T-helper 2 cell (primary cell): Measurements from ENCODE around the gene EFCAB8.

Experiments used
- DNase-seq, 5 experiments: peaks; one replicate each; pipeline versions ENCODE4 v3.0.0 to v3.0.0-alpha.2; 2012 to 2022

The EFCAB8 gene

DNA sequence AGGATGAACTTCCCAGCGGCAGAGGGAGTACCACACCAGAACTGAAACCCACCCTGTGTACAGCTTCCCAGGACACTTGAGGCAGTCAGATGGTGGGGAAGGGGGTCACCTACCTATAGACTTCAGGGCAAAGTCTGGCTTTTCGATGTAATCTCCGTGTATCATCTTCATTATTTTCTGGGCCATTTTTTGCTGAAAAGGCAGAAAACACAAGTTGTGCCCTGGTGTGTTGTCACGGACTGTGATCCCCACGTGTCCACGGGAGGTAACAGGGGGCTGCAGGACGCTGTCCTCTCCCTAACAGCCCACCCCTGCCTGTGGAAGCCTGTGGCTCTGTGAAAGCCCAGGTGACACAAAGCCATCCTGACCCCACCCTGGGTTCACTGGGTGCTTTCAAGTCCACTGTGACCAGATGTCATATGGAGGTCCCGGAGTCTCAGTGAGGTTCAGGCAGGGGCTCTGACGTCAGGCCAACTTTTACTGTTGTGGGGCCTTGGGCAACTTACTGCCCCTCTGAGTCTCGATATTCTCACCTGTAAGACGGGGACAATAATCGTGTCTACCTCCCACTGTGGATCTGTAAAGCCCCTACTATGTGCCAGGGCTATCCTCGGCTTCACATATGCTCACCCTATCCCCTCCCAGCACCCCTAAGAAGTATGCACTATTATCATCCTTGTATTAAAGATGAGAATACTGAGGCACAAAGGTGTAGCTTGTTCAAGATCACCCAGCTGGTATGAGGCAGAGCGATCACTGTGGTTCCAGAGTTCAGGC is 131.0 kb downstream of the EFCAB8 start:
- DNase-seq = no peak

DNA sequence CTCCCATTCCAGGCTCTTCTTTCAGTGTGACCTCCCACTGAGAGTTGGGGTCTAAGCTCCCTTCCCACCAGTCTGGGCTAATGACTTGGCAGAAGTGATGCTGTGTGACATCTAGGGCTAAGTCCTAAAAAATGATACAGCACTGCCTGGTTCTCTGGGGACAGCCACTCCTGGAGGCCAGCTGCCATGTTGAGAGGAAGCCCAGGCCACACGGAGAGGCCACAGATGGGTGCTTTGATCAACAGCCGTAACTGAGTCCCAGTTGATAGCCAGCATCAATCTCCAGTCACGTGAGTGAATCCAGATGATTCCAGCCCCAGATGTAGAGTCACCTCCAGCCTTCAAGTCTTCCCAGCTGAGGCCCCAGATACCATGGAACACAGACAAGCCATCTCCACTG is 131.7 kb downstream of the EFCAB8 start:
- no peak for DNase-seq

DNA sequence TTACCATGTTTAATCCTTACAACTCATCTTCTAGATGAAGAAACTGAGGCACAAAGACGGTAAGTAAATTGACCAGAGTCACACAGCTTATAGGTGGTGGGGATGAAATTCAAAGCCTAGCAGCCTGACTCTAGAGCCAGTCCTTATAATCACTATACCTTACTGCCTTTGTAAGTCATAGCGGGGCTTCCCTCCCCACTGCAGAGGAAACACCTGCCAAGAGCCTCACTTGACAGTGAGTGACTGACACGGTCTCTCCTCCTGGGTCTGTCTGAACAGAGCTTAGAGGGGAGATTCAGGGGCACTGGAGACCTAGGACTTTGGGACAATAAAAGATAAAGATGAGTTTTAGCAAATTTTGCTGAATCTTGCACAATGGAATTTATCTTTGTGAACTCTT is 132.7 kb downstream of the EFCAB8 start:
- DNase-seq = no peak

DNA sequence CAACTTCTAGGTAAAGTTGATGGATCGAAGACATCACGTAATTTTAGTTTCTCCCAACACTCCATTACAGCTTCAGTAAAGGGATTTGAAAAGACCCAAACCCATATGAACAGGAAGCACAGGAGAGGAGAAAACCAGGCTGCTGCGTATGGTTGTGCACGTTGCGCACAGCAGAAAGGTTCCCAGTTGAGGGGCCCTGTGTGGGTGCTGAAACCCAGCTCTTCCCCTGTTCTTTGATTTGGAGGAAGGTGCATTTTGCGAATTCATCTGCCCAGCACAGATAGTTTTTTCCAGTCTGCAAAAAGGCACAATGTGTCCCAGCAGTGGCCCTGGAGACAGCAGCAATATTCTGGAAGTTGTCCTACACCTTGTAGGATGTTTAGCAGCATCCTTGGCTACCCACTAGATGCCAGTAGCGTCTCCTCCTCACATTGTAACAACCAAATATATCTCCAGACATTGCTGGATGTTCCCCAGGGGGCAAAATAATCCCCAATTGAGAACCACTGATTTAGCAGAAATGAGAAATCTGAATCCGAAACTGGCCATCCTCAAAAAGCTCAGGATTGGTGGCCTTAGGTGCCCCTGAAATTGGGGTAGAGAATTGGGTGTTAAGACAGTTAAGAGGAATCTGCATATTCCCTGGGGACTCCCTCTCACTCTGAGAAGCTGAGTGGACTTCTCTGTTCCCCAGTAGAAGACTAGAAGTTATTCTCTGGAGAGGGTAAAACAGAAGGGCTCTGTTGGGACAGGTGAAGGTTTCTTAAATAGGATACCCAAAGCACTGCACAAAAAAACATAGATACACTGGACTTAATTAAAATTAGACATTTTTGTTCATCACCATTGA is 133.3 kb downstream of the EFCAB8 start:
- DNase-seq = no peak

DNA sequence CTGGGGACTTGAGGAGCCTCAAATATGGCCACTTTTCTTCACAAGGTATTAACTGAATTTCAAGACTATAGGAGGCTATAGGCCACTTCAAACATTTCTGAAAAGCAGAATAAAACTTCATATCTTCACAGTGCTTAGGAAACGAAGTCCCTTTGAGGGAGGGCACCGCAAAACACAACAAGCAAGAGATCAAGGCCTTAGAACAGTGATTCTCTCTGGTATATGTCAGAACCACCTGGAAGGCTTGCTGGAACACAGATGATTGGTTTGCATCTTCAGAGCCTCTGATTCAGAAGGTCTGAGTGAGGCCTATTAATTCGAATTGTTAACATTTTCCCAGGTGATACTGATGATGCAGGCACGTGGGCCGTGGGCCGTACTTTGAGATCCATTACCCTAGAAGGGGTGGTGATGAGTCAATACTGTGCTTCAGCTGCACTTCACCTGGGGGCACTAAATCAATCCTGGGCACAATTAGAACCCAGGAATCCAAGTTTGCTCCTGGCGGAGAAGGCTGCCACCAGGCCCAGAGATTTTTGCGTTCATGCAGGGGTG is 134.8 kb downstream of the EFCAB8 start:
- no peak for DNase-seq

DNA sequence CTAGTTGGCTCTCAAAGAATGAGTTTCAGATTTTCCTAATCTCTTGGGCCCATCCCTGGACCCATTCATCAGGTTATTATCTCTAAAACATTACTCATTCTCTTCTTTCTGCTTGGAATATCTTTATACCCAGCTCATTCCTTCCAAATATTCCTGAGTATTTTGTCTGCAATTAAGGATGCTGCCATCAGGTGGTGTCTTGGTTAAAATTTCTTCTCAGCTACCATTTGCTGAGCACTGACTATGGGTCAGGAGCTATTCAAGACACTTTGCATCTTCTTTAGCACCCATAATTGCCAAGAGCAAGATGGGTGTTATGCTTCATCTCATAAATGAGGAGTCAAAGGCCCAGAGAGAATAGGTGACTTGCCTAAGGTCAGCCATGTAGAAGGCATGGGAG is 137.1 kb downstream of the EFCAB8 start:
- DNase-seq = no peak

DNA sequence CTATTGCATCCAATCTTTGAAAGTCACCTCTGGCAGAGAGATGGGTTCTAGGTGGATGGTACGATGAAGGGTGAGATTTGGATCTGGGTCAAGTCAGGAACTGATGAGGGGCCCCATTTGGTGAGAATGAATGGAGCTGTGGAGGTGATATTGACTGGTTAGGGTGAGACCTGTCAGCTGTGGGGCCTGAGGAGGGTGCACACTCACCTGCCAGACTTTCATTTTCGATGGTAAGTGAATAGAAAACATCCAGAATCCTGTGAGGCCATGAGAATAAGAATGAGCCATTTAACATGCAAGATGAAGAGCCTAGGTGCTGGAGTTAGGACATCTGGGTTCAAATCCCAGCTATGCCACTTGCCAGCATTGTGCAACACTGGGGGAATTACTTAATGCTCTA is 138.7 kb downstream of the EFCAB8 start:
- DNase-seq = no peak

DNA sequence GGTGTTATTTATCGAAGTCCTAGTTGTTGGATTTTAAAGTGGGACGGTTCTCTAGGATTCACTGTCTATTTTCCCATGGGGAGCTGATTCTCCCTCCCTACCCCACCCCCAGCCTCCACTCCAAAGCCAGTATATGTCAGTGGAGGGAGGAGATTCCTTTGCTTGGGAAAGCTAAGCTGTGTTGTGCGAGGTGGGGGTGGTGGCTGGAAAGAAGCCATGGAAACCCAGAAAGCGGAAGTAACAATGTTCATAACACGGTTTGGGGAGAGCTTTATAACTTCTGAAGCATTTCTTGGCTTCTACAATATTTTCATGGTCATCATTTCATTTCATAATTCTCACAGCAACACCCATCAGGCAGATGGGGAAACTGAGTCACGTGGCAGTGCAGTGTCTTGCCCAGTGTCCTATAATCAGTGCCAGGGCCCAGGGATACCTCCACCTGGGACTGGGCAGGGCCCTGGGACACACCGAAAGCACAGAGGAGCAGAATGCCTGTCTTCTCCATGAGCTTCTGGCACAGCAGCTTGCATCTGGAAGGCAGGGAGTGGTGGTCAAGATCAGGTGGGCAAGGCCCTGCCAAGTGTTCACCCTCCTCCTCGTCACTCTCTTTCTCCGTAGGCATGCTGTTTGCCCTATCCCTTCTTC is 141.0 kb downstream of the EFCAB8 start:
- no peak for DNase-seq

DNA sequence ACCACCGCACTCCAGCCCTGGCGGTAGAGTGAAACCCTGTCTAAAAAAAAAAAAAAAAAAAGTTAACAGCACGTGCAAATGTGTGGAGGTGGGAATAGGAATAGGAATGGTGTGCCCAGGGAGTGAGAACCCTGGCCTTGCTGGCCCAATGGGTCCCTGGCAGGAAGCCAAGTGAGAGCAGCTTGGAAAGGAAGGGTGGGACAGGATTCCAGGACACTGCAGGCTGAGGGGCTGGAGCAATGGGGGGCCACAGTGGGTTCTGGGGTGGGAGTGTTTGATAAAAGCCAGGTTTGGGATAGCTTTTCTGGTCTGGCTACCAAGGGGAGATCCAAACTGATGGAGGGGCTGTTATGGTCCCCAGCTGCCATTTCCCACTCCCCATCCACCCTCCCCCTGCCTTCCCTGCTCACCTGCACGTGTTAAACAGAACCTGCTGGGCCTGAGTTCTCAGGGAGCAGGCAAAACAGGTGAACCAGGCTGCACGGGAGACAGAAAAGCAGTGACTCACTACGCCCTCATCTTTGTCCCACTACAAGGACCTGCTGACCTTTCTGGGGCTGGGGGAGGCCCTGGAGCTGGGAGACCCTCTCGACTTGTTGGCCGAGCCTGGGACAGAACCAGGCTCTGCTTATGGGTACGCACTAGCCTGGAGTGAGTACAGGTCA is 142.2 kb downstream of the EFCAB8 start:
- no peak for DNase-seq

DNA sequence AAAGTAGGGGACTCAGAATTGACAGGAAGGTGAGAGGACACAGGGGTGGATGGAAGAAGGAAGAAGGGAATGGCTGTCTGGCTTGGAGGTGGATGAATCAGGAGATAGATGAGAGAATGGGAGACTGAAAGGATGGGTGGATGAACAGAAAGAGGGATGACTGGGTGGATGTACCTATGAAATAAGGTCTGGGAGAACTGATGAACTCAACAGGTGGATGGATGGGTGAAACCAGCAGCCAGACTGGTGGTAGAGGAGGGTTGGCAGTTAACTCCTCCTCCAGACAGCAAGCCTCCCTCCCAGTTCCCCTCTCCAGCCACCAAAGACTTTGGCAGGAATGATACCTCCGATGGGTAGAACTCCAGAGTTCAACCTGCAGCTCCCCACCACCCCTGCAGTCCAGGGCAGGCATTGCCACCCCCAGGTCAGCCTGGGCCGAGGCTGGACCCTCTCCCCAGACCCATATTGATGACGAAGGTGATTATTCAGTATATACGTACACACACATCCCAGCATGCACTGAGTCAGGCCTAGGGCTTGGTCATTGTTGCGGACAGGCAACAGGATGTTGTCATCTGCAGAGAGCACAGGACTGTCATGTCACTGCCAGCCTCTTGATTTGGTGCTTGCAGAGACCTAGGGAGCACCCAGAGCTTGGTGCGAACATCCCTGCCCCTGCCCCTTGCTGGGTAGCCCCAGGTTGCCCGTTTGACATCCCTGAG is 143.5 kb downstream of the EFCAB8 start:
- DNase-seq = no peak

DNA sequence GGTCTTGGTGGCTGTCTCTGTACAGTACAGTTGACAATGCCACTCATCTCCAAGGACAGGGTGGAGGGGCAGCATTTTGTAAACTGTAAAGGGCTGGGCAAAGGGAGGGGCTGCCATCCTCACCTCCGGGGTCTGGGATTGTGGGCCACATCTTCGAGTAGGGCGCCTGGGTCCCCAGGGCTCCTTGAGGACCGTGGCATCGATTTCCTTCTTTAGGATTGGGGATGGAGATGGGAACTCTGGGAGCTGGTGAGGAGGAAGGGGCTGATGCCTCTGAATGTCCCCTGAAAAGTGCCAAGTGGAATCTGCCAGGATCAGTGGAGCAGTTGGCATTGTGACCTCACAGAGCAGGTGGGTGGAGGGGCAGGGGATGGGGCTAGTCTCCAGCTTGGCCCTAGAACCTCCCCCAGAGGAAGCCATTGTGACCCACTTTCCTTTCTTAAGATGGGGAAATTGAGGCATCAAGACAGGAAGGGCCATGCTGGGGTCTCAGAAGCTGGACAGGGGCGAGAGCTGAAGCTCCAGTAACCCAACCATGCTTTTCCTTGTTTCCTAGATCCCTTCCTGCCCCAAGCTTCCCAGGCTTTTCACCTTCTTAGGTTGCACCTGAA is 145.5 kb downstream of the EFCAB8 start, which contains the start of gene SUN5:
SUN5 (minus strand) TSS at position 293 of the 611 bp plus-strand sequence; CDS start at position 200, 93 bp downstream.
- DNase-seq = no peak

DNA sequence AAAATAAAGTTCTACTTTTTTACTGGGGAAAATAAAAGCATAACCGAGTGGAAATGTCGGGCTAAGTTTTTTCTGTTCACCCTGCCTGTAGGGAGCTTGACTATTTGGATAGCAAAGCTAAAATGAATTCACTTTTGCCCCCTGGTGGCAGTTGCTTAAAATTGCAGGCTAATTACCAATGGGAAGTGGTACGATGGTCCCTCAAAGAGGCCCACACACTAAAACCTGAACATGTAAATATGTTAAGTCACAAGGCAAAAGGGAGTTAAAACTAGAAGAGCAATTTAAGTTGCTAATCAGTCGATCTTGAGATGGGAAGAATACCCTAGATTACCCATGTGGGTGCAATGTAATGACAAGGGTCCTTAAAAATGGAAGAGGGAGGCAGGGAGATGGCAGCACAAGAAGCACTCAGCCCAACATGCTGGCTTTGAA is 146.4 kb downstream of the EFCAB8 start:
- DNase-seq = peak in 2 of 5 experiments; percentile 20 to 52

DNA sequence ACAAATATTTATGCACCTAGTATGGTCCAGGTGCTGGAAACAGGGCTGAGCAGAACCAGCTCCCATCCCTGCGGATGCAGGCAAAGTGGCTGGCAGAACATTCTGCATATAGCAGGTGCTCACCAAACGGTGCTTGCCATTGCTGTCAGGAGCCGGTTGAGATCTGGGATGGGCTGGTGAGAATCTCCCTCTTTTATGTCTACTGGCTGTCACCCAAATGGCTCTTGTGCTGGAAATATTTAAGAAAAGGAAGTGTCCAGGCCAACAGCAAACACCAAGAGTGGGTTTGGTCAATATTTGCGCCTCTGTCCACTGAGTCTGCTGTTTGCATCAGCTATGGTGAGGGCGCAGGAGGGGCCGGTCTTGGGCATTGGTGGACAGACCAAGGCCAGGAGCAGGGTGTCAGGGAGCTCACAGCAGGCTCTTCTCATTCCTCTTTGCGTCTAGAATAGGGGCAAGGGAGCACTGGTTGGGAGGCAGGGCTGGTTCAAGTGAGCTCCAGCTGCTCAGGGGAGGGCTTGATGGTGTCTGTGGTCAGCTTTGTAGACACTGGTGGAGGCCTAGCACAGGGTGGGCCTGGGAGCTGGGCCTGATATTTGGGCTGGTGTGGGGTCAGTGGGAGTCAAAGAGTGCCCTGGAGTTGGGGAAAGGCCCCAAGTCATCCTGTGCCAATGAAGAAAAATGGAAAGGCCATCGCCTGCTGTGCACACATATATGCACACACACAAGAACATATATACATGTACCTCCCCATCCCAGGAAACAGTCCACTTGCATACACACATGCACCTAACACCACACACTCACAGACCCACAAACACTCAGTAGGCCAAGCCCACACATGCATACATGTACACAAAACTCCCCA is 147.4 kb downstream of the EFCAB8 start:
- DNase-seq = no peak

DNA sequence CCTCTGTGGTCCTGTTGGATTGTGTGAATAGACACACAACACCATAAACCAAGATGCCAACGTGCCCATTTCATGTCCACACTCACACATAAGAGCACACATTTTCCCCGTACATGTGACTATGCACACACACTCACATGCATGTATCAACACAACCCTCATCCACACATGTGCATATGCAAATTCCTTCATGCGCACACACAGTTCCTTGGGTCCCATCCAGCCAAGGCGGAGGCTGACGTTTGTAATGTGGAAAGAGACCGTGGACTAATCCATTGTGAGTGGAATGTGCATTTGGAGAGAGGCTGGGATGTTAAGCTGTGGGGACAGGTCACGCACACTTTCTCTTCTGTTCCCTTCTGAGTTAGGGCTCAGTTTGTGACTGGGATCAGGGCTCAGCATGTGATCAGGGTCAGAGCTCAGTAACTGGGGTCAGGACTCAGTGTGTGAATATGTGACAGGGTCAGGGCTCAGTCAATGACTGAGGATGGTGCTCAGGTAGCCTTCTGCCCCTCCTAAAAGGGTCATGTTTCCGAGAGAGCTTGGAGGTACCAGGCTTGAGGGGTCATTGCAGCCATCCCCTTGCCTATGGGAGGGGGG is 148.2 kb downstream of the EFCAB8 start:
- DNase-seq = no peak

DNA sequence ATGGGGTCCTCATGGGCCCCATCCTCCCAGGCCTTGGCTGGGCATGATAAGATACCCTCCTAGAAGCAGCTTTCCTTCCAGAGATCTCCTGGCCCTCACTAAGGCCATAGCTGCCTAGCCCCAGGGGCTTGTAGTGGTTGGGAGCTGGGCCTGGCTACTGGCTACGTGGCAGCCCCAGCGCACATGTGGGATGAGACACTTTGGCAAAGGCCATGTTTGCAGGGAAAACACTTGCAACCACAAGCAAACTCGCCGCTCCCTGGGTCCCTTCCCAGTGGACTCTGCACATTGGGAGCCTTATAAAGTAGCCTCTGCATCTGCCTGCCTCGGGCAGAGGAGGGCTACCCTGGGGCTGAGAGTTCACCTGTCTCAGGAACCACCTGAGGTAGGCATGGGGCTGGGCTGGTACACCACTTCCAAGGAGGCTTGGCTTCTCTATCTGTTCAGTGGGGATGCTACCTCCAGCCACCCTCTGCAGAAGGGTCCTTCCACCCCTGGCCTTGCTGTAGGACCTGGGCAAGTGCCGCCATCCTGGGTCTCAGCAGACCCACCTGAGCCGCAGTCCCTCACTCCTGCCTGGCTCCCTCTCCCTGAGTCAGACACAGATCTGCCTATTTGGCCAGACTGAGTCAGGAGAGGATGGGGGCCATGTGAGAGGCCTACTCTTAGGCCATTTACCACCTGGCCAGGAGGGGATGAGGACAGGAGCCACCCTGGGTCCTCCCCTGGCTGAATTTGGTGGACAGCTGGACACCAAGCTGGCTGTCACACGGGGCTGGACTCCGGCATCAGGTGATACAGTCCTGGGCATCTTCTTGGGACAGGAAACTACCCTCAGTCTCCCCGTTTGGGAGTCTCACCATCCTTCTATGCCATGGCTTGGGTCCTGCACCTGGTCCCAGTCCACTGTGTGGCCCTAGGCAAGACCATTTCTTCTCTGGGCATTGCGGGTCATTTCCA is 148.9 kb downstream of the EFCAB8 start, which contains the start of gene BPIFB2:
BPIFB2 (plus strand) TSS at position 329 of the 960 bp plus-strand sequence. CDS start 871 bp downstream, outside the sequence.
- no peak for DNase-seq

DNA sequence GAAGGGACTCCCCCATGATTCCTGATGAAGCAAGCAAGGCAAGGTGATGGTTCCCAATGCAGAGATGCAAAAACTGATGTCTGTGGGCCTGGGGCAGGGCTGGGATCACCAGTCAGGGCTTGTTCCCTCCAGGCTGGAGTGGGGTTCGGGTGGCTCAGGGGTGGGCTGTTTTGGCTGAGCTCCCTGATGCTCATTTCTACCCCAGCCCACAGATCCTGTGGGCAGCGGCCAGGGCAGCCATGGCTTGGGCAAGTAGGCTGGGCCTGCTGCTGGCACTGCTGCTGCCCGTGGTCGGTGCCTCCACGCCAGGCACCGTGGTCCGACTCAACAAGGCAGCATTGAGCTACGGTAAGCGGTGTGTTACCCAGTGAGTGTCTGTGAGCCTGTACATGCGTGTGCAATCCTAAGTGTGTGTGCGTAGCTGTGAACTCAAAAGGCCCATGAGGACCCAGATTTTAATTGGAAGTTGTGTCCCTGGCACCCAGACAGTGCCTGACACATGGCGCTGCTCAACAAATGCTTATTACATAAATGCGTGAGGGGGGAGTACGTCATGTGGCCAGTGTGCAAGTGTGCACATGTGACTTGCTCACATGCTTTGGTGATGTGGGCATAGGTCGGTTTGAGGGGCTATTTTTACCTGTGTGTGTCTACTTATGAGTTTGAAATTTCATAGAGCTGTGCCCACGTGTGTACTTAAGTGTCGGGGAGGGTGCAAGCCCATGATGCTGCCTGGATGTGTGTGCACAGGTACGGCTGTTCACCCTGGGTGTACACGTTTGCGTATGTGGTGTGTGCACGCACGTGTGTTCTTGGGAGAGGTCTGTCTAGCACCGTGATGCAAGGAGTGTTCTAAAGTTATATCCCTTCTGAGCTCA is 149.9 kb downstream of the EFCAB8 start:
- DNase-seq = no peak
